PC-9 (cell line): ENCODE results near the gene ATE1.

ENCODE experiments used
- EZH2 ChIP-seq: fragments of 200-600 bp; sonication (generic); IDR thresholded peaks from 2 replicates; pipeline ENCODE4 v1.8.0; 2017; ENCODE audit warnings: antibody characterized with exemption, low read depth
- TF ChIP-seq, protein P1 (sequence below): fragments of 200-600 bp; sonication (generic); conservative IDR thresholded peaks from 2 replicates; pipeline ENCODE4 v1.6.1; 2017; ENCODE audit warnings: mixed run types, antibody characterized with exemption, mild to moderate bottlenecking, moderate library complexity

GRCh38 chr10:121846555-121846954, 81.3 kb downstream of the ATE1 start:
- TF ChIP-seq, protein P1, sequence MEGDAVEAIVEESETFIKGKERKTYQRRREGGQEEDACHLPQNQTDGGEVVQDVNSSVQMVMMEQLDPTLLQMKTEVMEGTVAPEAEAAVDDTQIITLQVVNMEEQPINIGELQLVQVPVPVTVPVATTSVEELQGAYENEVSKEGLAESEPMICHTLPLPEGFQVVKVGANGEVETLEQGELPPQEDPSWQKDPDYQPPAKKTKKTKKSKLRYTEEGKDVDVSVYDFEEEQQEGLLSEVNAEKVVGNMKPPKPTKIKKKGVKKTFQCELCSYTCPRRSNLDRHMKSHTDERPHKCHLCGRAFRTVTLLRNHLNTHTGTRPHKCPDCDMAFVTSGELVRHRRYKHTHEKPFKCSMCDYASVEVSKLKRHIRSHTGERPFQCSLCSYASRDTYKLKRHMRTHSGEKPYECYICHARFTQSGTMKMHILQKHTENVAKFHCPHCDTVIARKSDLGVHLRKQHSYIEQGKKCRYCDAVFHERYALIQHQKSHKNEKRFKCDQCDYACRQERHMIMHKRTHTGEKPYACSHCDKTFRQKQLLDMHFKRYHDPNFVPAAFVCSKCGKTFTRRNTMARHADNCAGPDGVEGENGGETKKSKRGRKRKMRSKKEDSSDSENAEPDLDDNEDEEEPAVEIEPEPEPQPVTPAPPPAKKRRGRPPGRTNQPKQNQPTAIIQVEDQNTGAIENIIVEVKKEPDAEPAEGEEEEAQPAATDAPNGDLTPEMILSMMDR = no peak
- TF ChIP-seq EZH2 = no peak
